ENCODE results near the gene ZC3HAV1.

ZC3HAV1 gene

GRCh38 chr7:139049111-139049510 lies 60.4 kb downstream of the ZC3HAV1 start:
- Histone ChIP-seq H3K27ac (ENCODE audit: low read length) (no peak overlapping the region), H3K4me3 (ENCODE audit: low read depth in 1 of 2, low read length in 2 of 2) (no peak overlapping the region), H3K27me3 (ENCODE audit: insufficient read depth, low read length, poor library complexity) (no peaks in the 10 kb centered on the region), H3K9me3 (ENCODE audit: insufficient read depth, low read length, severe bottlenecking) (no peaks in the 10 kb centered on the region), H3K4me1 (ENCODE audit: insufficient read depth, low read length) (no peaks in the 10 kb centered on the region), H3K9ac (ENCODE audit: low read depth, low read length) (no peak overlapping the region), H4K20me1 (ENCODE audit: insufficient read depth, low read length) (peaks cover 16% of the 10 kb centered on the region), H3K36me3 (ENCODE audit: insufficient read depth, low read length) (peaks cover 100% of the 10 kb centered on the region), H3K4me2 (ENCODE audit: insufficient read depth, low read length) (no peak overlapping the region), H2AFZ (ENCODE audit: low read depth, low read length) (no peak overlapping the region), H3K79me2 (ENCODE audit: insufficient read depth, low read length) (peaks cover 5% of the 10 kb centered on the region; the same call in 1 of the 2 replicates)
- no peak for ATAC-seq (ENCODE audit: insufficient read depth, low read depth)
- DNase-seq, result no peak
- TF ChIP-seq EZH2 (IDR thresholded peaks at IDR 0.05; ENCODE audit: borderline replicate concordance, low read depth, low read length, severe bottlenecking) (no peak), CTCF (IDR thresholded peaks at IDR 0.05; ENCODE audit: borderline replicate concordance, extremely low read depth, low read length, poor library complexity, severe bottlenecking) (no peak)

GRCh38 chr7:139047970-139048369 lies 61.5 kb downstream of the ZC3HAV1 start:
- TF ChIP-seq EZH2 (IDR thresholded peaks at IDR 0.05; ENCODE audit: borderline replicate concordance, low read depth, low read length, severe bottlenecking) (no peak), CTCF (IDR thresholded peaks at IDR 0.05; ENCODE audit: borderline replicate concordance, extremely low read depth, low read length, poor library complexity, severe bottlenecking) (no peak)
- Histone ChIP-seq H3K27me3 (ENCODE audit: insufficient read depth, low read length, poor library complexity) (no peaks in the 10 kb centered on the region), H3K4me2 (ENCODE audit: insufficient read depth, low read length) (no peak overlapping the region), H3K4me1 (ENCODE audit: insufficient read depth, low read length) (no peaks in the 10 kb centered on the region), H3K4me3 (ENCODE audit: low read depth in 1 of 2, low read length in 2 of 2) (no peak overlapping the region), H3K79me2 (ENCODE audit: insufficient read depth, low read length) (0 out of 2 replicates have a peak, but pooled peaks cover 2% of the 10 kb centered on the region), H3K27ac (ENCODE audit: low read length) (0 out of 2 replicates have a peak overlapping the region, but pooled peaks have one; percentile 11), H2AFZ (ENCODE audit: low read depth, low read length) (no peak overlapping the region), H3K9me3 (ENCODE audit: insufficient read depth, low read length, severe bottlenecking) (no peaks in the 10 kb centered on the region), H3K36me3 (ENCODE audit: insufficient read depth, low read length) (peaks cover 95% of the 10 kb centered on the region), H4K20me1 (ENCODE audit: insufficient read depth, low read length) (peaks cover 20% of the 10 kb centered on the region), H3K9ac (ENCODE audit: low read depth, low read length) (no peak overlapping the region)
- DNase-seq (no peak), ATAC-seq (ENCODE audit: insufficient read depth, low read depth) (no peak)

- no peak overlapping the region for H3K4me2 ChIP-seq (ENCODE audit: insufficient read depth, low read length)
- H3K4me3 ChIP-seq (ENCODE audit: low read depth in 1 of 2, low read length in 2 of 2), result no peak overlapping the region
- H3K79me2 ChIP-seq (ENCODE audit: insufficient read depth, low read length), result no peaks in the 10 kb centered on the region
- no peaks in the 10 kb centered on the region for H3K4me1 ChIP-seq (ENCODE audit: insufficient read depth, low read length)
- no peaks in the 10 kb centered on the region for H3K27me3 ChIP-seq (ENCODE audit: insufficient read depth, low read length, poor library complexity)
- DNase-seq, result no peak
- peaks cover 77% of the 10 kb centered on the region for H3K36me3 ChIP-seq (ENCODE audit: insufficient read depth, low read length)
- H3K9ac ChIP-seq (ENCODE audit: low read depth, low read length), result no peak overlapping the region
- H2AFZ ChIP-seq (ENCODE audit: low read depth, low read length), result no peak overlapping the region
- H4K20me1 ChIP-seq (ENCODE audit: insufficient read depth, low read length), result peaks cover 18% of the 10 kb centered on the region
- no peak overlapping the region for H3K27ac ChIP-seq (ENCODE audit: low read length)
- H3K9me3 ChIP-seq (ENCODE audit: insufficient read depth, low read length, severe bottlenecking), result no peaks in the 10 kb centered on the region
- TF ChIP-seq CTCF (IDR thresholded peaks at IDR 0.05; ENCODE audit: borderline replicate concordance, extremely low read depth, low read length, poor library complexity, severe bottlenecking) (no peak), EZH2 (IDR thresholded peaks at IDR 0.05; ENCODE audit: borderline replicate concordance, low read depth, low read length, severe bottlenecking) (no peak)
- ATAC-seq (ENCODE audit: insufficient read depth, low read depth), result no peak
Observed at GRCh38 chr7:139046143-139046542, 63.4 kb downstream of the ZC3HAV1 start.
